ENCODE data around the gene IFT74. TPM values are rescaled to one million over a fixed set of nuclear protein-coding genes. Genes with fewer than 3 reads are reported as not detected.

IFT74 gene
- total and polyA plus RNA-seq, 2 of the 13 experiments (the other 11 are each of a cell fraction or from before 2014, with no cell fraction given) = 4.2 to 12.3 TPM

- TF ChIP-seq, protein P1, sequence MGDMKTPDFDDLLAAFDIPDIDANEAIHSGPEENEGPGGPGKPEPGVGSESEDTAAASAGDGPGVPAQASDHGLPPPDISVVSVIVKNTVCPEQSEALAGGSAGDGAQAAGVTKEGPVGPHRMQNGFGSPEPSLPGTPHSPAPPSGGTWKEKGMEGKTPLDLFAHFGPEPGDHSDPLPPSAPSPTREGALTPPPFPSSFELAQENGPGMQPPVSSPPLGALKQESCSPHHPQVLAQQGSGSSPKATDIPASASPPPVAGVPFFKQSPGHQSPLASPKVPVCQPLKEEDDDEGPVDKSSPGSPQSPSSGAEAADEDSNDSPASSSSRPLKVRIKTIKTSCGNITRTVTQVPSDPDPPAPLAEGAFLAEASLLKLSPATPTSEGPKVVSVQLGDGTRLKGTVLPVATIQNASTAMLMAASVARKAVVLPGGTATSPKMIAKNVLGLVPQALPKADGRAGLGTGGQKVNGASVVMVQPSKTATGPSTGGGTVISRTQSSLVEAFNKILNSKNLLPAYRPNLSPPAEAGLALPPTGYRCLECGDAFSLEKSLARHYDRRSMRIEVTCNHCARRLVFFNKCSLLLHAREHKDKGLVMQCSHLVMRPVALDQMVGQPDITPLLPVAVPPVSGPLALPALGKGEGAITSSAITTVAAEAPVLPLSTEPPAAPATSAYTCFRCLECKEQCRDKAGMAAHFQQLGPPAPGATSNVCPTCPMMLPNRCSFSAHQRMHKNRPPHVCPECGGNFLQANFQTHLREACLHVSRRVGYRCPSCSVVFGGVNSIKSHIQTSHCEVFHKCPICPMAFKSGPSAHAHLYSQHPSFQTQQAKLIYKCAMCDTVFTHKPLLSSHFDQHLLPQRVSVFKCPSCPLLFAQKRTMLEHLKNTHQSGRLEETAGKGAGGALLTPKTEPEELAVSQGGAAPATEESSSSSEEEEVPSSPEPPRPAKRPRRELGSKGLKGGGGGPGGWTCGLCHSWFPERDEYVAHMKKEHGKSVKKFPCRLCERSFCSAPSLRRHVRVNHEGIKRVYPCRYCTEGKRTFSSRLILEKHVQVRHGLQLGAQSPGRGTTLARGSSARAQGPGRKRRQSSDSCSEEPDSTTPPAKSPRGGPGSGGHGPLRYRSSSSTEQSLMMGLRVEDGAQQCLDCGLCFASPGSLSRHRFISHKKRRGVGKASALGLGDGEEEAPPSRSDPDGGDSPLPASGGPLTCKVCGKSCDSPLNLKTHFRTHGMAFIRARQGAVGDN (CRISPR knock-in tag; IDR thresholded peaks at IDR 0.05) = no peak
- TF ChIP-seq, protein P2, sequence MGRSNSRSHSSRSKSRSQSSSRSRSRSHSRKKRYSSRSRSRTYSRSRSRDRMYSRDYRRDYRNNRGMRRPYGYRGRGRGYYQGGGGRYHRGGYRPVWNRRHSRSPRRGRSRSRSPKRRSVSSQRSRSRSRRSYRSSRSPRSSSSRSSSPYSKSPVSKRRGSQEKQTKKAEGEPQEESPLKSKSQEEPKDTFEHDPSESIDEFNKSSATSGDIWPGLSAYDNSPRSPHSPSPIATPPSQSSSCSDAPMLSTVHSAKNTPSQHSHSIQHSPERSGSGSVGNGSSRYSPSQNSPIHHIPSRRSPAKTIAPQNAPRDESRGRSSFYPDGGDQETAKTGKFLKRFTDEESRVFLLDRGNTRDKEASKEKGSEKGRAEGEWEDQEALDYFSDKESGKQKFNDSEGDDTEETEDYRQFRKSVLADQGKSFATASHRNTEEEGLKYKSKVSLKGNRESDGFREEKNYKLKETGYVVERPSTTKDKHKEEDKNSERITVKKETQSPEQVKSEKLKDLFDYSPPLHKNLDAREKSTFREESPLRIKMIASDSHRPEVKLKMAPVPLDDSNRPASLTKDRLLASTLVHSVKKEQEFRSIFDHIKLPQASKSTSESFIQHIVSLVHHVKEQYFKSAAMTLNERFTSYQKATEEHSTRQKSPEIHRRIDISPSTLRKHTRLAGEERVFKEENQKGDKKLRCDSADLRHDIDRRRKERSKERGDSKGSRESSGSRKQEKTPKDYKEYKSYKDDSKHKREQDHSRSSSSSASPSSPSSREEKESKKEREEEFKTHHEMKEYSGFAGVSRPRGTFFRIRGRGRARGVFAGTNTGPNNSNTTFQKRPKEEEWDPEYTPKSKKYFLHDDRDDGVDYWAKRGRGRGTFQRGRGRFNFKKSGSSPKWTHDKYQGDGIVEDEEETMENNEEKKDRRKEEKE (IDR thresholded peaks at IDR 0.05) = no peak
- TF ChIP-seq, protein P3, sequence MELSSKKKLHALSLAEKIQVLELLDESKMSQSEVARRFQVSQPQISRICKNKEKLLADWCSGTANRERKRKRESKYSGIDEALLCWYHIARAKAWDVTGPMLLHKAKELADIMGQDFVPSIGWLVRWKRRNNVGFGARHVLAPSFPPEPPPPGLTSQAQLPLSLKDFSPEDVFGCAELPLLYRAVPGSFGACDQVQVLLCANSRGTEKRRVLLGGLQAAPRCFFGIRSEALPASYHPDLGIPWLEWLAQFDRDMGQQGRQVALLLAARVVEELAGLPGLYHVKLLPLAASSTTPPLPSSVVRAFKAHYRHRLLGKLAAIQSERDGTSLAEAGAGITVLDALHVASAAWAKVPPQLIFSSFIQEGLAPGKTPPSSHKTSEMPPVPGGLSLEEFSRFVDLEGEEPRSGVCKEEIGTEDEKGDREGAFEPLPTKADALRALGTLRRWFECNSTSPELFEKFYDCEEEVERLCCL (CRISPR knock-in tag; IDR thresholded peaks at IDR 0.05; ENCODE audit: borderline replicate concordance) = no peak
- TF ChIP-seq ZNF276 (CRISPR knock-in tag; IDR thresholded peaks at IDR 0.05; ENCODE audit: low read depth) = no peak
- no peak for TF ChIP-seq SMYD3 (CRISPR knock-in tag; IDR thresholded peaks at IDR 0.05)
- no peak for TF ChIP-seq ZNF746 (CRISPR knock-in tag; IDR thresholded peaks at IDR 0.05)
- TF ChIP-seq NFATC3 (CRISPR knock-in tag; IDR thresholded peaks at IDR 0.05) = no peak
- no peak for TF ChIP-seq YEATS2 (CRISPR knock-in tag; IDR thresholded peaks at IDR 0.05; ENCODE audit: borderline replicate concordance)
- TF ChIP-seq ZNF576 (CRISPR knock-in tag; IDR thresholded peaks at IDR 0.05) = no peak
These were observed 97.9 kb downstream of the IFT74 start (continued) for GRCh38 chr9:27054125-27054524.

All from HepG2 (cell line).